GM23338 (cell line): ENCODE measurements around the gene CAMTA1. TPM values are rescaled to one million over a fixed set of nuclear protein-coding genes. Genes with fewer than 3 reads are reported as not detected.

Source experiments
- ATAC-seq: fragments of 200-7000 bp; cut with Tn5 transposase; 3 replicates; pipeline ENCODE4 v1.9.1; 2020
- DNase-seq: peaks from one replicate; pipeline ENCODE4 v3.0.0-alpha.2; 2015; ENCODE audit warnings: low spot score
- H2AFZ ChIP-seq: fragments of 200-600 bp; sonication (generic); 2 replicates; pipeline ENCODE4 v1.8.0; 2016; ENCODE audit warnings: antibody characterized with exemption, mild to moderate bottlenecking, moderate library complexity
- H3F3A ChIP-seq: fragments of 200-600 bp; sonication (generic); replicated peaks from 2 replicates; pipeline ENCODE4 v1.8.0; 2017; ENCODE audit warnings: antibody characterized with exemption, mixed run types, low read depth
- H3K27ac ChIP-seq: fragments of 200-600 bp; sonication (generic); 2 replicates; pipeline ENCODE4 v1.6.1; 2016; ENCODE audit warnings: low read depth
- H3K27me3 ChIP-seq: fragments of 200-600 bp; sonication (generic); 2 replicates; pipeline ENCODE4 v1.8.0; 2016; ENCODE audit warnings: mild to moderate bottlenecking, mixed run types, moderate library complexity; ENCODE audit not compliant: insufficient read depth
- H3K36me3 ChIP-seq: fragments of 200-600 bp; sonication (generic); 2 replicates; pipeline ENCODE4 v1.8.0; 2016; ENCODE audit warnings: mild to moderate bottlenecking; ENCODE audit not compliant: insufficient read depth
- H3K4me1 ChIP-seq: fragments of 200-600 bp; sonication (generic); 2 replicates; pipeline ENCODE4 v1.8.0; 2016; ENCODE audit warnings: mild to moderate bottlenecking, moderate library complexity; ENCODE audit not compliant: insufficient read depth
- H3K4me2 ChIP-seq: fragments of 200-600 bp; sonication (generic); 2 replicates; pipeline ENCODE4 v1.7.1; 2017; ENCODE audit warnings: mixed run types
- H3K4me3 ChIP-seq: fragments of 200-600 bp; sonication (generic); 2 replicates; pipeline ENCODE4 v1.6.1; 2016; ENCODE audit warnings: mixed run types
- H3K79me2 ChIP-seq: fragments of 200-600 bp; sonication (generic); replicated peaks from 2 replicates; pipeline ENCODE4 v1.8.0; 2017; ENCODE audit warnings: mild to moderate bottlenecking; ENCODE audit not compliant: insufficient read depth
- H3K9me2 ChIP-seq: fragments of 200-600 bp; sonication (generic); 2 replicates; pipeline ENCODE4 v1.8.0; 2017; ENCODE audit not compliant: insufficient read depth
- H4K20me1 ChIP-seq: fragments of 200-600 bp; sonication (generic); replicated peaks from 2 replicates; pipeline ENCODE4 v1.8.0; 2017; ENCODE audit warnings: mild to moderate bottlenecking; ENCODE audit not compliant: insufficient read depth
- H3K27ac Mint-ChIP-seq: 2 replicates; pipeline ENCODE4 v1.8.0; 2020; ENCODE audit warnings: inconsistent platforms, mild to moderate bottlenecking, moderate library complexity, mixed read lengths
- H3K27me3 Mint-ChIP-seq: 3 replicates; pipeline ENCODE4 v1.8.0; 2022; ENCODE audit warnings: low read depth, mild to moderate bottlenecking, moderate library complexity, mixed read lengths, inconsistent platforms; ENCODE audit not compliant: insufficient read depth, poor library complexity
- H3K36me3 Mint-ChIP-seq: 3 replicates; pipeline ENCODE4 v1.8.0; 2021; ENCODE audit warnings: low read depth, mild to moderate bottlenecking, inconsistent platforms, moderate library complexity, mixed read lengths
- H3K4me1 Mint-ChIP-seq: 3 replicates; pipeline ENCODE4 v1.8.0; 2020; ENCODE audit warnings: mild to moderate bottlenecking, inconsistent platforms, mixed read lengths
- H3K4me3 Mint-ChIP-seq: 3 replicates; pipeline ENCODE4 v1.8.0; 2021; ENCODE audit warnings: moderate library complexity, mild to moderate bottlenecking, inconsistent platforms, mixed read lengths
- H3K9me3 Mint-ChIP-seq: 3 replicates; pipeline ENCODE4 v1.8.0; 2020; ENCODE audit warnings: moderate library complexity, mild to moderate bottlenecking, inconsistent platforms, mixed read lengths
- CREB1 ChIP-seq: fragments of 250-450 bp; sonication (Bioruptor Pico); IDR thresholded peaks from 2 replicates; pipeline ENCODE4 v1.5.0; 2020; ENCODE audit warnings: low read depth, mild to moderate bottlenecking, moderate library complexity
- CTCF ChIP-seq, 2 experiments: fragments of 200-600 bp in 1 of 2; sonication (generic) in 1 of 2; conservative IDR thresholded peaks; 2 replicates each; pipeline versions ENCODE4 v1.5.1 to v1.6.1; 2016 to 2017; ENCODE audit warnings: antibody characterized with exemption in 2 of 2, low read depth in 2 of 2, mild to moderate bottlenecking in 2 of 2, moderate library complexity in 1 of 2
- EZH2 ChIP-seq: fragments of 200-600 bp; sonication (generic); IDR thresholded peaks from one replicate; pipeline ENCODE4 v1.8.0; 2017; ENCODE audit warnings: antibody characterized with exemption, mild to moderate bottlenecking, low read depth; ENCODE audit not compliant: unreplicated experiment
- EZH2phosphoT487 ChIP-seq: fragments of 200-600 bp; sonication (generic); IDR thresholded peaks from one replicate; pipeline ENCODE4 v1.8.1; 2018; ENCODE audit warnings: antibody characterized with exemption; ENCODE audit not compliant: unreplicated experiment
- JUNB ChIP-seq: IDR thresholded peaks from one replicate; pipeline ENCODE4 v1.6.1; 2016; ENCODE audit warnings: antibody characterized with exemption; ENCODE audit not compliant: unreplicated experiment
- NANOG ChIP-seq: IDR thresholded peaks from 2 replicates; pipeline ENCODE4 v1.6.1; 2016; ENCODE audit warnings: antibody characterized with exemption, borderline replicate concordance
- POLR2AphosphoS5 ChIP-seq: IDR thresholded peaks from 2 replicates; pipeline ENCODE4 v1.6.1; 2016; ENCODE audit warnings: antibody characterized with exemption, low read depth
- REST ChIP-seq: IDR thresholded peaks from one replicate; pipeline ENCODE4 v1.6.1; 2018; ENCODE audit warnings: antibody characterized with exemption; ENCODE audit not compliant: unreplicated experiment
- STAT1 ChIP-seq: IDR thresholded peaks from one replicate; pipeline ENCODE4 v1.6.1; 2016; ENCODE audit warnings: antibody characterized with exemption; ENCODE audit not compliant: unreplicated experiment
- ZNF114 ChIP-seq: fragments of 250-450 bp; sonication (Bioruptor Pico); IDR thresholded peaks from 2 replicates; pipeline ENCODE4 v1.5.0; 2020; ENCODE audit warnings: mild to moderate bottlenecking, moderate library complexity
- ZNF331 ChIP-seq: fragments of 250-450 bp; sonication (Bioruptor Pico); IDR thresholded peaks from 2 replicates; pipeline ENCODE4 v1.5.0; 2020; ENCODE audit warnings: low read depth, mild to moderate bottlenecking, moderate library complexity
- polyA plus RNA-seq: library from polyadenylated mRNA; unstranded; fragments of >200 nt; fragmentation: Nextera tagmentation; extraction: Ambion mirVana; gene quantifications from 2 replicates; pipeline ENCODE4 v1.2.1, GENCODE V29; 2016
- total RNA-seq: library from RNA; depleted of rRNA; stranded (reverse); fragments of >200 nt; shearing (Covaris generic); gene quantifications from 2 replicates; pipeline ENCODE4 v1.2.3, GENCODE V29; 2014
- TF ChIP-seq, protein P1 (sequence below): fragments of 250-450 bp; sonication (Bioruptor Pico); IDR thresholded peaks from 2 replicates; pipeline ENCODE4 v1.5.0; 2020; ENCODE audit warnings: mild to moderate bottlenecking, moderate library complexity
- TF ChIP-seq, protein P2 (sequence below): IDR thresholded peaks from 2 replicates; pipeline ENCODE4 v1.6.1; 2016; ENCODE audit warnings: antibody characterized with exemption

CAMTA1 gene
- total and polyA plus RNA-seq, 2 experiments from 2014 or later = 115 to 519 TPM

GRCh38 chr1:7551442-7551841 is 766.2 kb downstream of the CAMTA1 start:
- peaks cover 5% of the 10 kb centered on the region; the same call in 1 of the 2 replicates for H3K4me1 ChIP-seq
- H3F3A ChIP-seq = no peaks in the 10 kb centered on the region
- no peaks in the 10 kb centered on the region for H4K20me1 ChIP-seq
- Mint-ChIP-seq H3K27ac (no peak overlapping the region), H3K4me1 (peaks cover 22% of the 10 kb centered on the region), H3K9me3 (no peaks in the 10 kb centered on the region; the same call in 1 of the 3 replicates), H3K4me3 (no peak overlapping the region), H3K36me3 (peaks cover 3% of the 10 kb centered on the region; the same call in 1 of the 3 replicates), H3K27me3 (peaks cover 12% of the 10 kb centered on the region)
- H3K27ac ChIP-seq = no peak overlapping the region
- H3K9me2 ChIP-seq = 0 out of 2 replicates have a peak, but pooled peaks cover 3% of the 10 kb centered on the region
- DNase-seq = no peak
- no peaks in the 10 kb centered on the region for H3K36me3 ChIP-seq
- no peaks in the 10 kb centered on the region for H3K79me2 ChIP-seq
- no peak for TF ChIP-seq REST
- TF ChIP-seq CTCF (conservative IDR thresholded peaks at IDR 0.05; ENCODE audit: low read depth in 2 of 2) = no peak
- no peak for TF ChIP-seq JUNB
- no peak for TF ChIP-seq ZNF331 (CRISPR knock-in tag)
- TF ChIP-seq EZH2 = no peak
- no peak for TF ChIP-seq POLR2AphosphoS5
- TF ChIP-seq CREB1 (CRISPR knock-in tag) = no peak
- no peak for TF ChIP-seq ZNF114
- no peak for TF ChIP-seq EZH2phosphoT487
- TF ChIP-seq, protein P1, sequence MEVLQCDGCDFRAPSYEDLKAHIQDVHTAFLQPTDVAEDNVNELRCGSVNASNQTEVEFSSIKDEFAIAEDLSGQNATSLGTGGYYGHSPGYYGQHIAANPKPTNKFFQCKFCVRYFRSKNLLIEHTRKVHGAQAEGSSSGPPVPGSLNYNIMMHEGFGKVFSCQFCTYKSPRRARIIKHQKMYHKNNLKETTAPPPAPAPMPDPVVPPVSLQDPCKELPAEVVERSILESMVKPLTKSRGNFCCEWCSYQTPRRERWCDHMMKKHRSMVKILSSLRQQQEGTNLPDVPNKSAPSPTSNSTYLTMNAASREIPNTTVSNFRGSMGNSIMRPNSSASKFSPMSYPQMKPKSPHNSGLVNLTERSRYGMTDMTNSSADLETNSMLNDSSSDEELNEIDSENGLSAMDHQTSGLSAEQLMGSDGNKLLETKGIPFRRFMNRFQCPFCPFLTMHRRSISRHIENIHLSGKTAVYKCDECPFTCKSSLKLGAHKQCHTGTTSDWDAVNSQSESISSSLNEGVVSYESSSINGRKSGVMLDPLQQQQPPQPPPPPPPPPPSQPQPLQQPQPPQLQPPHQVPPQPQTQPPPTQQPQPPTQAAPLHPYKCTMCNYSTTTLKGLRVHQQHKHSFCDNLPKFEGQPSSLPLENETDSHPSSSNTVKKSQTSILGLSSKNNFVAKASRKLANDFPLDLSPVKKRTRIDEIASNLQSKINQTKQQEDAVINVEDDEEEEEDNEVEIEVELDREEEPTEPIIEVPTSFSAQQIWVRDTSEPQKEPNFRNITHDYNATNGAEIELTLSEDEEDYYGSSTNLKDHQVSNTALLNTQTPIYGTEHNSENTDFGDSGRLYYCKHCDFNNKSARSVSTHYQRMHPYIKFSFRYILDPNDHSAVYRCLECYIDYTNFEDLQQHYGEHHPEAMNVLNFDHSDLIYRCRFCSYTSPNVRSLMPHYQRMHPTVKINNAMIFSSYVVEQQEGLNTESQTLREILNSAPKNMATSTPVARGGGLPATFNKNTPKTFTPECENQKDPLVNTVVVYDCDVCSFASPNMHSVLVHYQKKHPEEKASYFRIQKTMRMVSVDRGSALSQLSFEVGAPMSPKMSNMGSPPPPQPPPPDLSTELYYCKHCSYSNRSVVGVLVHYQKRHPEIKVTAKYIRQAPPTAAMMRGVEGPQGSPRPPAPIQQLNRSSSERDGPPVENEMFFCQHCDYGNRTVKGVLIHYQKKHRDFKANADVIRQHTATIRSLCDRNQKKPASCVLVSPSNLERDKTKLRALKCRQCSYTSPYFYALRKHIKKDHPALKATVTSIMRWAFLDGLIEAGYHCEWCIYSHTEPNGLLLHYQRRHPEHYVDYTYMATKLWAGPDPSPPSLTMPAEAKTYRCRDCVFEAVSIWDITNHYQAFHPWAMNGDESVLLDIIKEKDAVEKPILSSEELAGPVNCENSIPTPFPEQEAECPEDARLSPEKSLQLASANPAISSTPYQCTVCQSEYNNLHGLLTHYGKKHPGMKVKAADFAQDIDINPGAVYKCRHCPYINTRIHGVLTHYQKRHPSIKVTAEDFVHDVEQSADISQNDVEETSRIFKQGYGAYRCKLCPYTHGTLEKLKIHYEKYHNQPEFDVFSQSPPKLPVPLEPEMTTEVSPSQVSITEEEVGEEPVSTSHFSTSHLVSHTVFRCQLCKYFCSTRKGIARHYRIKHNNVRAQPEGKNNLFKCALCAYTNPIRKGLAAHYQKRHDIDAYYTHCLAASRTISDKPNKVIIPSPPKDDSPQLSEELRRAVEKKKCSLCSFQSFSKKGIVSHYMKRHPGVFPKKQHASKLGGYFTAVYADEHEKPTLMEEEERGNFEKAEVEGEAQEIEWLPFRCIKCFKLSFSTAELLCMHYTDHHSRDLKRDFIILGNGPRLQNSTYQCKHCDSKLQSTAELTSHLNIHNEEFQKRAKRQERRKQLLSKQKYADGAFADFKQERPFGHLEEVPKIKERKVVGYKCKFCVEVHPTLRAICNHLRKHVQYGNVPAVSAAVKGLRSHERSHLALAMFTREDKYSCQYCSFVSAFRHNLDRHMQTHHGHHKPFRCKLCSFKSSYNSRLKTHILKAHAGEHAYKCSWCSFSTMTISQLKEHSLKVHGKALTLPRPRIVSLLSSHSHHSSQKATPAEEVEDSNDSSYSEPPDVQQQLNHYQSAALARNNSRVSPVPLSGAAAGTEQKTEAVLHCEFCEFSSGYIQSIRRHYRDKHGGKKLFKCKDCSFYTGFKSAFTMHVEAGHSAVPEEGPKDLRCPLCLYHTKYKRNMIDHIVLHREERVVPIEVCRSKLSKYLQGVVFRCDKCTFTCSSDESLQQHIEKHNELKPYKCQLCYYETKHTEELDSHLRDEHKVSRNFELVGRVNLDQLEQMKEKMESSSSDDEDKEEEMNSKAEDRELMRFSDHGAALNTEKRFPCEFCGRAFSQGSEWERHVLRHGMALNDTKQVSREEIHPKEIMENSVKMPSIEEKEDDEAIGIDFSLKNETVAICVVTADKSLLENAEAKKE (CRISPR knock-in tag) = no peak
- no peak for TF ChIP-seq STAT1
- no peak for TF ChIP-seq NANOG
- TF ChIP-seq, protein P2, sequence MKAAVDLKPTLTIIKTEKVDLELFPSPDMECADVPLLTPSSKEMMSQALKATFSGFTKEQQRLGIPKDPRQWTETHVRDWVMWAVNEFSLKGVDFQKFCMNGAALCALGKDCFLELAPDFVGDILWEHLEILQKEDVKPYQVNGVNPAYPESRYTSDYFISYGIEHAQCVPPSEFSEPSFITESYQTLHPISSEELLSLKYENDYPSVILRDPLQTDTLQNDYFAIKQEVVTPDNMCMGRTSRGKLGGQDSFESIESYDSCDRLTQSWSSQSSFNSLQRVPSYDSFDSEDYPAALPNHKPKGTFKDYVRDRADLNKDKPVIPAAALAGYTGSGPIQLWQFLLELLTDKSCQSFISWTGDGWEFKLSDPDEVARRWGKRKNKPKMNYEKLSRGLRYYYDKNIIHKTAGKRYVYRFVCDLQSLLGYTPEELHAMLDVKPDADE = no peak
- H3K4me2 ChIP-seq = no peak overlapping the region
- H2AFZ ChIP-seq = no peak overlapping the region
- H3K4me3 ChIP-seq = no peak overlapping the region
- ATAC-seq = no peak; the same call in 2 of the 3 replicates
- H3K27me3 ChIP-seq = no peaks in the 10 kb centered on the region
